ENCODE results near the gene IDH3A.

IDH3A gene

GRCh38 chr15:78204351-78205309 lies 55.5 kb downstream of the IDH3A start:
- DNase-seq, result no peak

- DNase-seq, result no peak
These were observed 56.2 kb downstream of the IDH3A start for GRCh38 chr15:78205337-78205736.

GRCh38 chr15:78205856-78206255 lies 56.7 kb downstream of the IDH3A start:
- DNase-seq, result no peak

GRCh38 chr15:78206326-78207109 lies 57.4 kb downstream of the IDH3A start:
- no peak for DNase-seq

- DNase-seq, result no peak
These were observed 57.9 kb downstream of the IDH3A start for GRCh38 chr15:78207110-78207458.

- no peak for DNase-seq
These were observed 58.6 kb downstream of the IDH3A start for GRCh38 chr15:78207641-78208340.

- no peak for DNase-seq
These were observed 59.2 kb downstream of the IDH3A start for GRCh38 chr15:78208341-78208844.

- DNase-seq, result no peak
These were observed 59.9 kb downstream of the IDH3A start for GRCh38 chr15:78208887-78209645.

- DNase-seq, result no peak
These were observed 60.6 kb downstream of the IDH3A start for GRCh38 chr15:78209646-78210348.

- DNase-seq, result no peak
These were observed 61.2 kb downstream of the IDH3A start for GRCh38 chr15:78210349-78210717.

GRCh38 chr15:78211189-78211921 lies 62.2 kb downstream of the IDH3A start:
- DNase-seq, result no peak

GRCh38 chr15:78212008-78212407 lies 62.8 kb downstream of the IDH3A start:
- DNase-seq, result no peak

- DNase-seq, result no peak
These were observed 63.6 kb downstream of the IDH3A start for GRCh38 chr15:78212546-78213424.

- DNase-seq, result no peak
These were observed 64.2 kb downstream of the IDH3A start for GRCh38 chr15:78213425-78213750.

GRCh38 chr15:78213956-78214355 lies 64.8 kb downstream of the IDH3A start:
- DNase-seq, result no peak

- DNase-seq, result no peak
These were observed 67.3 kb downstream of the IDH3A start for GRCh38 chr15:78216276-78217104.

GRCh38 chr15:78220713-78221112 lies 71.6 kb downstream of the IDH3A start:
- no peak for DNase-seq
